ENCODE results near the gene HADHA.
"Not testable (repeated sequence)": the region's sequence is repeated elsewhere in the genome, so short reads cannot be mapped to it uniquely, and the experiment has no call there.

The HADHA gene

GRCh38 chr2:26244309-26245230 is at the start of gene HADHA, which contains the start of gene HADHB:
Gene HADHA, minus strand, starts transcription at chr2:26244632. Its CDS starts 36 bp downstream, at chr2:26244596.
Gene HADHB, plus strand, starts transcription at chr2:26244939. Its CDS starts 9,316 bp downstream, at chr2:26254255.
- DNase-seq (ENCODE audit: low spot score): peak; percentile 89

DNA sequence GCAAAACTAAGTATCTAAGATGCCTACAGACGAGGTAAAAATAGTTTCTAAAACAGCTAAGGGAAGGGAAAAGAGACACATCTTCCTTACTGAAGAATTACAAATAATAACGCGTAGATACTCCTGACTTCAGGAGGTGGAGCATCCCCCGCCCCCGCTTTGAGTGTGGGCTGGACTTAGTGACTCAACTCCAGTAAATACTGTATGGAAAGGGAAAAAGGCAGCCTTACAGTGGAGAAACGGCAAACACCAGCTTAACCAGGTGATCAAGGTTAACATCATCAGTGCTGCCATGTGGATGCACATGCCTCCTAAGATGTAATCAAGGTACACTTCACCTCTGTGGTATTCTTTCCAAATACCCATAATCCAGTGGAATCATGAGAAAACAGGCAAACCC is 48.2 kb upstream of the HADHA start:
- DNase-seq (ENCODE audit: low spot score): no peak

- DNase-seq (ENCODE audit: low spot score): no peak
Measured at GRCh38 chr2:26290001-26290400, 45.6 kb upstream of the HADHA start.

GRCh38 chr2:26285931-26286330 is 41.5 kb upstream of the HADHA start:
- no peak for DNase-seq (ENCODE audit: low spot score)

DNA sequence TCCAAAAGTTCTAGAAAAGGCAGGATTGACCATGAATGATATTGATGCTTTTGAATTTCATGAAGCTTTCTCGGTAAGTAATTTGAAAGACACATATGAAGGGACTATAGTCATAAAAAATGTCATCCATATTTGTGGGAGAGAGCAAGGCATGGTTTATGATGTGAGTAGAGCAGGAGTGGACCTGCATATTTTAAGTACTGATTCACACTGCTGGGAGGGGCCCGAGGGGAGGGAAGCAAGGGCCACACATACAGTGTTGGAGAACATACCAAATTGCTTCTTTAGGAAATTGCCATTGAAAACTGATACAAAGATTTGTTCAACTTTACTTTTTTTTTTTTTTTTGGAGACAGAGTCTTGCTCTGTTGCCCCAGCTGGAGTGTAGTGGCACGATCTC is 39.7 kb upstream of the HADHA start:
- DNase-seq (ENCODE audit: low spot score): no peak

DNA sequence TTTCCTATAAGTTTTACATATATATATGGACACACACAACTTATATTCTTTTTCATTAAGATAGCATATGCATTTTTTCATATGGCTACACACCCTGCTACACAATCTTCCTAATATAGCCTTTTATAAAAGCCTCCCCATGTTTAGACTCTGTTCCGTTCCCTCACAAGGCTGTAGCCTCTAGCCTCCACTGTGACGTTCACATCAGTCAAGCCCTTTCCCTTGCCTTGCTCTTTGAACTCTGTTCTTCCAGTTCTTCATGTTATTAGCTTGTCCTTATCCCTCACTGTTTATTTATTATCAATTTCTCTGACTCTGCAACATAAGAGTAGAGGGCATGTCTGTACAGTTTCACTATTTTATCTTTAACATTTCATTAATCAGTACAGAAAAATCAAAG is 39.2 kb upstream of the HADHA start:
- no peak for DNase-seq (ENCODE audit: low spot score)

DNA sequence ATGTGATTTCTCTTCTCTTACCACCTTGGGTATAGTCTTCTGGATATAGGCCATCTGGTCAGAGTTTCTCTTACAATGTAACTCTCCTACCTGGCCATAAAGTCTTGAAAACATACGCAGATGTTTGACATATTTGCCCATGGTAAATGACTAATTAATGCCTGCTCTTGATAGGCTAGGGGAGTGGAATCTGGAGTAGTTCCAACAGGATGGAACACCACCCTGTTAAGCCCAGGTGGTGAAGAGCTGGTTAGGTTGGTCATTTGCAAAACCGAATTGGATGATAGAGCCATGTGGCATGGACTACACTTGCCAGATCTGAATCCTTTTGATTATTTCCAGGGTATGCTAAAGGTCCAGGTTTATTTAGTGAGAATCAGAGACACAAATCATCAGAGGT is 36.8 kb upstream of the HADHA start:
- DNase-seq (ENCODE audit: low spot score): no peak

GRCh38 chr2:26279886-26280285 is 35.5 kb upstream of the HADHA start:
- DNase-seq (ENCODE audit: low spot score): no peak

GRCh38 chr2:26276484-26277227 is 32.2 kb upstream of the HADHA start:
- DNase-seq (ENCODE audit: low spot score): no peak

GRCh38 chr2:26274058-26274613 is 29.7 kb upstream of the HADHA start:
- no peak for DNase-seq (ENCODE audit: low spot score)

DNA sequence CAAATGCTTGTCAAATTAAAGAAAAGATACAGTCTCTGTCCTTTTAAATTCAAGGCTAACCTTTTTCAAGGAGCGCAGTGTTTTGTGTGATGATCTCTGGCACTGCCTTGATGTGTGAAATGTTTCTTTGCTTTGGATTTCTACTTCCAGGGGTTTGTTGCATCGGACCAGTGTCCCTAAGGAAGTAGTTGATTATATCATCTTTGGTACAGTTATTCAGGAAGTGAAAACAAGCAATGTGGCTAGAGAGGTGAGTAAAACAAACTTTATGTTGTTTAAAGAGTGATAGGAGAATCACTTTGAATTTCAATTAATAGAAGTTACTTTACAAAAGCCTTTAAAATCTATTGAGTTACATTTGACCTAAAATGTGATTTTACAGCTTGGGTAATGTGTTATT is 29.1 kb upstream of the HADHA start:
- DNase-seq (ENCODE audit: low spot score): no peak

DNA sequence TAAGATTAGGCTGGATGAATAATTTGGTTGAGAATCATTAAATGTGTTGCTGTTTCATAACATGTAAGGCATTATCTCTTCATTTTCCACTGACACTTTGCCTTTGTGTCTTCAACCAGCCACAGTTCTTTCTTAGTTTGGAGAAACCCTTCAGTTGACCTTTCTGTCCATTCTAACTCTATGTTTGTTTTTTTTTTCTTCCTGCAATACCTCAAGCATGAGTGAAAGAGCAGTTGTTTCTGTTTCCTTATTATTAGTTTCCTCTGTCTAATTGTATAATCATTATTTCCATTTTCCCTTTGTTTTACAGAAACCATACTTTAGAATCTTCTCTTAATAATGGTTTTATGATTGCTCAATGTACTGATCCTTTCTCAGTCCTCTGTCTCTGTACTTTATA is 25.9 kb upstream of the HADHA start:
- no peak for DNase-seq (ENCODE audit: low spot score)

DNA sequence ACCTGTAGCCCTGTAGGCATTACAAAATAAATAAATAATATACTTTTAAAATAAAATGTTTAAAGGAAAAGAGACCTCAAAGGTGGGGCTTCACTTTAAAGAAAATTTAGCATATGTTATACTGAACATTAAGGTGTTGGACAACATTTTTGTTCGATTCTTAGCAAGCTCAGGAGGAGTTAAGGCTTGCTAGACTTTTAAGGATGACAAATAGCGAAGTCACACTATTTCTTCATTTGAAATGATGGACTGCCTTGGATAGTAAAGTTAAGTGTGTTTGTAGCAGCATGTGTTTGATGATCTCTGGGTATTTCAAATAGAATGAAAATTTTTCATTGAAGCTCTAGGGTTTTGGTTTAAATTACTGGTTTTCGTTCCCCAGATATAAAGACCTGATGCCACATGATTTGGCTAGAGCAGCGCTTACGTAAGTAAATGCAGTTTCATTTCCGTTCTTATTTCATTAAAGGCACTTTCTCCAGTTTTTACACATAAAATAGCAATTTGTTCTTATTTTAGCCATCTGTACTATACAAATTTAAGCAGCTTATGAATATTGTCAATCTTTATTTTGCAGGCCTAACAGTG is 25.2 kb upstream of the HADHA start:
- peak; percentile 55 for DNase-seq (ENCODE audit: low spot score)

- DNase-seq (ENCODE audit: low spot score): not testable (repeated sequence)
Measured at GRCh38 chr2:26268670-26269385, 24.4 kb upstream of the HADHA start.

DNA sequence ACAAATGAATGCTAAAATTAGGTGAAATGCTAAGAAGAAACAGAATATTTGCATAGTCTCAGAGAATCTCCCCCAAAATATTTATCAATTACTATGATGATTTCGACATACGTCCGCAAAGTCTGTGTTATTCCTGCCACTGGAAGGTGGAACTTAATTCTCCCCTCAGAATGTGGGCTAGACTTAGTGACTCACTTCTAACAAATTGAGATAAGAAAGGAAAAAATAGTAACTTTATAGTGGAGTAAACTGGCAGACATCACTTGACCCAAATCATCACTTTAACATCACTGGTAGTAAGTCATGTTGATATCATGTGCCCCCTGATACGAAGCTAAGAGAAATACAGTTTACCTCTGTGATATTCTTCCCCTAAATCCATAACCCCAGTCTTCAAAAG is 23.8 kb upstream of the HADHA start:
- no peak for DNase-seq (ENCODE audit: low spot score)

- DNase-seq (ENCODE audit: low spot score): not testable (repeated sequence)
Measured at GRCh38 chr2:26258836-26259235, 14.4 kb upstream of the HADHA start.

DNA sequence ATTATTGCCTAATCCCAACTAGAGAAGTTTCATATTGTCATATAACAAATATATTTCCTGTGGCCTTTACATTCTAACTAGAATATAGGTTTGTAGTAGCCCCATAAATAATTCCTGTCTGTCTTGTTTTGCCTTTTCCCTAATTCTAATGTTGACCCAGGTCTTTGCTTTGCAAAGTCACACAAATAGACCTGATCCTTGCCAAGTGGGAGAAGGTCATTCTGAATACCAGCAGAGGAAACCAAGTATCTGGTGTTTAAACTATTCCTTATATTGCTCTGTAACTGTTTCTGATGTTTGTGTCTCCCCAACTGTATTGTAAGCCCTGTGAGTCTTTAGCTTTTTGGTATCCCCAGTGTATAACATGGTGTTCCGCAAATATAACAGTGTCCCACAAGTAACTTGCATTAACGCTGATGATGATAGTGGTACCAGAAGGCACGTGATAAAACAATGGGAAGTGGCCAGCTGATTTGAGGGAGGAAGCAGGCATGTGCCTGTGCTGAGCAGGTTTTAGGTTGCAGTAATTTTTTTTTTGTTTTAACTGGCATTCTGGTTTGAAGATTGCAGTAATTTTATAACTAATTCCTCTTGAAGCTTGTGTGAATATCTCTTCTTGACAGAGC is 11.4 kb upstream of the HADHA start:
- no peak for DNase-seq (ENCODE audit: low spot score)

- DNase-seq (ENCODE audit: low spot score): peak; percentile 3
Measured at GRCh38 chr2:26251893-26252292, 7.5 kb upstream of the HADHA start.

DNA sequence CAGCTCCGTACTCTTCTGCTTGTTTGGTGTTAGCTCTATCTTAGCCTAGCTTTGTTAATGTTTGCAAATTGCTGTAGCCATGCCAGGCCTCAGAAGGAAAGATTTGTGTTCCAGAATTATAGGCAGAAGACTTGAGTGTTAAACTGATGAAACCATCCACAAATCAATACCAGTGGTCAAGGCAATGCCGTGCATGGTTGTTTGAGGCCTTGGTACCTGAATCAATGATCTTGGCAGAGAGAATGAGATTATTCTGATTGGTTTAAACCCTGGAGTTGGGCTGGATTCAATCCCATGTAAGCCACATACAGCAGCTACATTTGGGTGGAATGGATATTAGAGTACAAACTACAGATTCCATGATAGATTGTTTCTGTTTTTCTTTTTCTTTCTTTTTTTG is 5.2 kb upstream of the HADHA start:
- DNase-seq (ENCODE audit: low spot score): no peak

- DNase-seq (ENCODE audit: low spot score): no peak
Measured at GRCh38 chr2:26246818-26247217, 2.4 kb upstream of the HADHA start.

DNA sequence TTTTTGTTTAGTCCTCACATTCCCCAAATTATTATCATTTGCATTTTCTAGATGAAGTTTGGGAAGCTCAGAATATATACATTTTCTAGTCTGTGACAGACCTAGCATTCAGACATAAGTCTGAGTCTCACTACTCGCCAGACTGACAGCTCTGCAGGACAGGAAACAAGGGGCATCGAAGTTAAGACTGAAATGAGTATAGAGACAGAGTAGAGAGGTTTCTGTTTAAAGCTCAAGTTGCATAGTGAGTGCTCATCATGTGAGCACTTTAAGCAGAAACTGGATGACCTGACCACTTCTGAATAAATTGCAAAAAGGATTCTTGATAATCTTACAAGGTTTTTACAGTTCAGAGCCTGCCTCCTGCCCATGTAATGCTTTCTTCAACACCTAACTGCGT is 1.4 kb upstream of the HADHA start:
- DNase-seq (ENCODE audit: low spot score): peak; percentile 51

Data from NAMALWA (cell line).